GM19239 (cell line): ENCODE data around the gene RHOG.

Experiments used
- DNase-seq: peaks from one replicate; pipeline ENCODE4 v3.0.0; 2011; ENCODE audit warnings: low spot score; ENCODE audit not compliant: insufficient read length
- FAIRE-seq: peaks from 2 replicates; lab custom pipeline; 2011; peaks lifted over from hg19 to GRCh38; lab: Jason Lieb, UNC

Gene RHOG

GRCh38 chr11:3840870-3841425 is at the start of gene RHOG:
RHOG (minus strand) TSS chr11:3840959; CDS start chr11:3828138, 12,821 bp downstream.
- peak; percentile 71 for DNase-seq
- FAIRE-seq: no peak

GRCh38 chr11:3890014-3890413 is 49.3 kb upstream of the RHOG start:
- FAIRE-seq: no peak
- no peak for DNase-seq

- no peak for FAIRE-seq
- DNase-seq: no peak
Measured at GRCh38 chr11:3888876-3889275, 48.1 kb upstream of the RHOG start.

GRCh38 chr11:3886985-3887384 is 46.2 kb upstream of the RHOG start:
- no peak for FAIRE-seq
- no peak for DNase-seq

- FAIRE-seq (no peak), DNase-seq (no peak)
Measured at GRCh38 chr11:3885855-3886254, 45.1 kb upstream of the RHOG start.

- FAIRE-seq (peak; percentile 14), DNase-seq (no peak)
Measured at GRCh38 chr11:3882655-3883054, 41.9 kb upstream of the RHOG start.

GRCh38 chr11:3880724-3881123 is 40.0 kb upstream of the RHOG start:
- DNase-seq (no peak), FAIRE-seq (peak; percentile 94)

- DNase-seq: no peak
- peak; percentile 90 for FAIRE-seq
Measured at GRCh38 chr11:3879967-3880542, 39.3 kb upstream of the RHOG start.

- no peak for DNase-seq
- no peak for FAIRE-seq
Measured at GRCh38 chr11:3879216-3879966, 38.6 kb upstream of the RHOG start.

GRCh38 chr11:3878258-3878584 is 37.5 kb upstream of the RHOG start:
- FAIRE-seq (no peak), DNase-seq (no peak)

- FAIRE-seq (peak; percentile 72), DNase-seq (no peak)
Measured at GRCh38 chr11:3877364-3878257, 36.9 kb upstream of the RHOG start.

GRCh38 chr11:3876613-3877012 is 35.9 kb upstream of the RHOG start:
- FAIRE-seq (no peak), DNase-seq (no peak)

- DNase-seq: no peak
- FAIRE-seq: no peak
Measured at GRCh38 chr11:3873712-3874349, 33.1 kb upstream of the RHOG start.

- DNase-seq (no peak), FAIRE-seq (peak; percentile 80)
Measured at GRCh38 chr11:3867209-3868091, 26.7 kb upstream of the RHOG start.

GRCh38 chr11:3866836-3867208 is 26.1 kb upstream of the RHOG start:
- FAIRE-seq (no peak), DNase-seq (no peak)

GRCh38 chr11:3866206-3866605 is 25.4 kb upstream of the RHOG start:
- DNase-seq: no peak
- peak; percentile 78 for FAIRE-seq

GRCh38 chr11:3865388-3866193 is 24.8 kb upstream of the RHOG start:
- DNase-seq: no peak
- peak; percentile 83 for FAIRE-seq

GRCh38 chr11:3861683-3862082 is 20.9 kb upstream of the RHOG start:
- DNase-seq (no peak), FAIRE-seq (peak; percentile 8)
